HG03521 (cell line): ENCODE results near the gene DNAJA3.

ENCODE experiments used
- ATAC-seq: cut with Tn5 transposase; IDR thresholded peaks from one replicate; pipeline ENCODE4 v1.9.1; 2021; ENCODE audit warnings: mild to moderate bottlenecking, moderate library complexity; ENCODE audit not compliant: unreplicated experiment

Gene DNAJA3

DNA sequence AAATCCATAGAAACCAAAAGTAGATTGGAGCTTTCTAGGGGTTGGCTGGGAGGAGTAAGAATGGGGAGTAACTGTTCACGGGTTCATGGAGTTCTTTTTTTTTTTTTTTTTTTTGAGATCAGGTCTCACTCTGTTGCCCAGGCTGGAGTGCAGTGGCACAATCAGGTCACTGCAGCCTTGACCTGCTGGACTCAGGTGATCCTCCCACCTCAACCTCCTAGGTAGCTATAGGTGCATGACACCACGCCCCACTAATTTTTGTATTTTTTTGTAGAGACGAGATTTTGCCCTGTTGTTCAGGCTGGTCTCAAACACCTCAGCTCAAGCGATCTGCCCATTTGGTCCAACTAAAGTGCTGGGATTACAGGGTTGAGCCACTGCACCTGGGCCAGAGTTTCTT is 47.2 kb downstream of the DNAJA3 start:
- no peak for ATAC-seq

- ATAC-seq, result peak; percentile 41
Observed at GRCh38 chr16:4474192-4474961, 48.7 kb downstream of the DNAJA3 start, which contains the start of gene NMRAL1. Gene NMRAL1 (minus strand): TSS chr16:4474625. CDS start chr16:4474132, 493 bp downstream.

DNA sequence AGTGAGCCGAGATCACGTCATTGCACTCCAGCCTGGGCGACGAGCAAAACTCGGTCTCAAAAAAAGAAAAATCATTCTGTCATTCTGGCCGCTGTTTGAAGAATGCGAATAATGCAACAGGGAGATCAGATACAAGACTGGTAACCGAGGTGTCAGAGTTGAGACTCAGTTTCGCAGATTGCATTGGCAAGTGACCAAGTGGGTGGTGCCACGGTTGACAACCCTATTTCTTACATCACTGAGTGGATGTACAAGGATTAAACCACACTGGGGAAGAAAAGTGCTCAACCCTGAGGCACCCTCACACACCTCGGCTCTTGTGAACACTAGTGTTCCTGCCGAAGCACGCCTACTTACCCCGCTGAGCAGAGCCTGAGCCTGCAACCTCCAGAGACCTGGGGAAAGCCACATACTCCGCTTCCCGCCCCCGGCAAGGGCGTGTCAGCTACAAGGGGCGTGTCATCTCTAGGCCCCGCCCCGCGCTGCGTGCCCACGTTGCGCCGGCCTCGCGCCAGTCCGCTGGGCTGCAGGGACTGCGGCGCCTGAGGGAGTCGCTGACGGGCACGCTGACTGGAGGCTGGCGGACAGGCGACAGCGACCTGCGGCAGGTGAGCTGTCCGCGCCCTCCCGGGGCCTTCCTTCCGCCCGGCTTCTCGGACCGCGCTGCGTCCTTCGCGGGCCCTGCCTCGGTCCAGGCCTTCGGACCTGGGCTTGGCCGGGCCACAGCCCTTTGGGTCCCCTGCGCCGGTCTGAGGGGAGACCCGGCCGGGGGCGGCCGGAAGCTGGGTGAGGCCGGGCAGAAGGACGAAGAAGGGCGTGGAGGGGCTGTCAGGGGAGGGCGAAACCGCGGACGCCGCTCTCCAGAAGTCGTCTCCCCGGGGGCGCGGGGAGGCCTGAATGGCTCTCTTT is 50.5 kb downstream of the DNAJA3 start, which contains the start of gene HMOX2:
TSS of gene HMOX2 (plus strand) at position 519 of the 909 bp plus-strand sequence. CDS start 29,127 bp downstream, outside the sequence.
- ATAC-seq, result peak; percentile 78

DNA sequence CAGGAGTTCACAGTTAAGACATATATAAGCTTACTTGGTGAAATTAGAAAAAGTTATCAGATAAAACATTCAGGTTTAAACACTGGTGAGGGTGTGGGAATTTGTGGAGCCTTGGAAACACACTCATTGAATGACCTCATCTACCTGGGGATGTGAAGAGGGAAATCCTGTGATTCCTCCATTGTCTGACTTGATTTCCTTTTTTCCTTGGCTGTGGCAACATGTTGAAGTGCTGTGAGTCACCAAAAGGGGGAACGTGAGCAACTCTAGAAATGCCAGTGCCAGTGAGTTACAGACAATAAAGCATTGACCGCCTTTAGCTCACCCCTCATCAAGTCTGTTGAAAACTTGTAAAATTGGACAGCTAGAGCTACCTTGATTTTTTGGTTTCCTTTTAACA is 52.3 kb downstream of the DNAJA3 start:
- no peak for ATAC-seq

- ATAC-seq, result no peak
Observed at GRCh38 chr16:4481526-4481925, 55.9 kb downstream of the DNAJA3 start.

GRCh38 chr16:4481963-4482362 is 56.3 kb downstream of the DNAJA3 start:
- ATAC-seq, result no peak

DNA sequence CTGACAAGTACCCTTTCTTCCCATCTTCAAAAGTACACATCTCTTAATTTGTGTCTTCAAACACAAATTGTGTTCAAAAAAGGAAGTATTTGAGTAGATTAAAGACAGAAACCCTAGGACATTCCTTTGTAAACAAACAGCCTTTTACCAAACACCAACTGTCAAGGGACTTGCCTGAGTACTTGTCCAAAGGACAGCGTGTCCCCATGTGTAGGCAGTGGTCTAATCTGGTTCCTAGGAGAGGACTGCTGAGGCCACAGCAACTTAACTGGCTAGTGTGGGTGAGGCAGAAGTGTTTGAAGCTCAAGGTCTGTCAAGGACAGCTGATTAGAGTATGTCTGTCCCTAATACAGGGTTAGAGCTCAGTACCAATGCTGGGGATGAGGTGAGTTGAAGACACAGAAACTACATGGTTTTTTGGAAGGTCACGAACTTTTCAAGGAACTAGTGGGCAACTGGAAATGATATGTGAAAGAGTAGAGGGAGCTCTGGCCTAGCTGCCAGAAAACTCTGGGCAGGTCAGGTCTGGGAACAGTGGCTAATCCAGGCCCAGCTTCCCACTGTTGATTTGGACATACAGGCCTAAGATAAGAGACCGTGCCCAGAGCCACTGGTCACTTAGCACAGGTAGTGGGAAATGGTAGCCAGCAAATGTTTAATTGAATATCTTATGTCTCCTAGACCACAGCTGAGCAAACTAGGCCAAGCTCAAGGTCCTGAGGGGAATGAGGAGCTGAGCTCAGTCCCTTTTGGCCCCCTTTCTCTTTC is 60.6 kb downstream of the DNAJA3 start:
- ATAC-seq, result no peak

- no peak for ATAC-seq
Observed at GRCh38 chr16:4487955-4488498, 62.4 kb downstream of the DNAJA3 start.

- no peak for ATAC-seq
Observed at GRCh38 chr16:4488499-4488967, 62.9 kb downstream of the DNAJA3 start.

GRCh38 chr16:4489030-4489429 is 63.4 kb downstream of the DNAJA3 start:
- no peak for ATAC-seq

GRCh38 chr16:4491898-4492297 is 66.2 kb downstream of the DNAJA3 start:
- no peak for ATAC-seq

GRCh38 chr16:4494746-4495490 is 69.2 kb downstream of the DNAJA3 start:
- ATAC-seq, result no peak

DNA sequence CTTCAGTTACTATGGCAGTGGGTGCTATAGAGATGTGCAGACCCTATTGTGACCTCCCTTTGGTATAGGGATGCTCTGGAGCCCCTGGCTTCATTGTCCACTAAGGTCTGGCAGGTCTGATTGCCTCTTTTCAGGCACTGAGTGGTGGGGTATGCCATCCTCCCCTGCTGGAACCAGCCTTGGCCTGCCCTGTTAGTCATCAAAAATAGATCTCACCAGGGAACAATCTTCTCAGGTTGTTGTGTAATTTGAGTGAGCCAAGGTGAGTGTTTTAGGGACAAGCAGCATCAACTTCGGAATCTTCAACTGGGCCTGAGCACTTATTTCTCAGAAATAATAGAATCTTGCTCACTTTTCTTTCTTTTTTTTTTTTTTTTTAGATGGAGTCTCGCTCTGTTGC is 70.1 kb downstream of the DNAJA3 start:
- ATAC-seq, result no peak

- ATAC-seq, result no peak
Observed at GRCh38 chr16:4496305-4496704, 70.6 kb downstream of the DNAJA3 start.

DNA sequence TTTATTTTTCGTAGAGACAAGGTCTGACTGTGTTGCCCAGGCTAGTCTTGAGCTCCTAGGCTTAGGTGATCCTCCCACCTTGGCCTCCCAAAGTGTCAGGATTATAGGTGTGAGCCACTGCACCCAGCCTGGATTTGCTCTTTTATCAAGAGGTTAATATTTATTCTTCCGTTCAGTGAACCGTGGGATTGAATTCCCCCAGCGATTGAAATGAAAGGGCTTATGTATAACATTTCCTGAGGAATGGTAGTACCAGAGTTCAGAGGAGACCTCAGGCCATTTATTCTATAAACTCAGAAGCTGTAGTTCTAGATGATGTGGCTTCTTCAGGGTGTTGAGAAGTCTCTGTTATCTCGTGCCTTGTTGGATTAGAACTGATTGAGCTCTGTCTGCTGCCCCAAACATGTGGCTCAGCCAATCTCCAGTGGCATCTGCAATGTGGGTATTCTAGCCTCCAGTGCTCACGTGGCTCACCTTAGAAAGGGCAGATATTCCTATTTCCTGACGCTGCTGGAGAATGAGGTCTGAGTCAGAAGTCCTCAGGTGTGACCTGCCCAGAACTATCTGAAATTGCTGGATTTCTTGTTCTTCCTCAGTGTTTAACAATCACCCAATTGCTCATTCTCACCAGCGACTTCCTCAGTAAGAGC is 73.0 kb downstream of the DNAJA3 start:
- no peak for ATAC-seq

DNA sequence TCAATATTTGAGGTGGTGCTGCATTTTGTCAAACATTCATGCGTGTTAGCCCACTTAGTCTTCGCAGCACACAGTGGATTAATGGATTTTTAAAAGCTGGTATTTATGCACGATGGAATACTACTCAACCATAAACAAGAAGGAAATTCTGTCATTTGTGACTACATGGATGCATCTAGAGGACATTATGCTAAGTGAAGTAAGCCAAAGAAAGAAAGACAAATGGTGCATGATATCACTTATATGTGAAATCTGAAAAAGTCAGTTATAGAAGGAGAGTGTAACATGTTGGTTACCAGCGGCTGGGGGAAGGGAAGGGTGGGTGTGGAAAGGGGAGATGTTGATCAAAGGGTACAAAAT is 73.5 kb downstream of the DNAJA3 start:
- no peak for ATAC-seq

DNA sequence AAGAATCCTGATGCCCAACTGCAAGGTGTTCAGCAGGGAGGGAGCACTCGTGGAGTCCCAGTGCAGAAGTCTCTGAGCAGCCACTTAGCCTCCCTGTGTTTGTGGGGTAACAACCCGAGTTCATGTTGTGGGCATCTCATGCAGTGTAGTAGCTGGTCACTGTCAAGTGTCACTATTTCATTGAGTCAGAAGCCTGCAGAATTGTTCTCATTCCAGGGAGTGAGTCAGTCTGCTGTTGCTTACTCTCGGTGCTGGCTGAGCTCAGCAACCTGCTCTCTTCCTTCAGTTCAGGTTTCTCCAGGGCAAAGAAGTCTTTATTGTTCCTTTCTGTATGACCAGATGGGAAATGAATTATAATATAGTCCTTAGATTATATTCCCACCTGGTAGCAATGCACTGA is 74.6 kb downstream of the DNAJA3 start:
- ATAC-seq, result no peak

GRCh38 chr16:4501071-4501478 is 75.4 kb downstream of the DNAJA3 start:
- no peak for ATAC-seq

GRCh38 chr16:4505356-4506147 is 79.9 kb downstream of the DNAJA3 start:
- ATAC-seq, result peak; percentile 69
